Astrocyte of the cerebellum (primary cell): ENCODE measurements around the gene CPN1.

Source experiments
- DNase-seq: peaks from one replicate; pipeline ENCODE4 v3.0.0-alpha.2; 2011; ENCODE audit warnings: low read depth
- H3K4me3 ChIP-seq: 2 replicates; pipeline ENCODE4 v1.5.1; 2011; ENCODE audit warnings: mild to moderate bottlenecking, low read depth, low read length, moderate library complexity
- in situ Hi-C: cut with HindIII; loops from 2 replicates; pipeline ENCODE4 v1.10.0; 2017; ENCODE audit warnings: low sequenced_read_pairs
- TF ChIP-seq, protein P1 (sequence below): IDR thresholded peaks from 2 replicates; pipeline ENCODE4 v1.5.1; 2012; ENCODE audit warnings: low read length, low read depth, moderate library complexity, mild to moderate bottlenecking; ENCODE audit errors: missing control alignments

CPN1 gene

DNA sequence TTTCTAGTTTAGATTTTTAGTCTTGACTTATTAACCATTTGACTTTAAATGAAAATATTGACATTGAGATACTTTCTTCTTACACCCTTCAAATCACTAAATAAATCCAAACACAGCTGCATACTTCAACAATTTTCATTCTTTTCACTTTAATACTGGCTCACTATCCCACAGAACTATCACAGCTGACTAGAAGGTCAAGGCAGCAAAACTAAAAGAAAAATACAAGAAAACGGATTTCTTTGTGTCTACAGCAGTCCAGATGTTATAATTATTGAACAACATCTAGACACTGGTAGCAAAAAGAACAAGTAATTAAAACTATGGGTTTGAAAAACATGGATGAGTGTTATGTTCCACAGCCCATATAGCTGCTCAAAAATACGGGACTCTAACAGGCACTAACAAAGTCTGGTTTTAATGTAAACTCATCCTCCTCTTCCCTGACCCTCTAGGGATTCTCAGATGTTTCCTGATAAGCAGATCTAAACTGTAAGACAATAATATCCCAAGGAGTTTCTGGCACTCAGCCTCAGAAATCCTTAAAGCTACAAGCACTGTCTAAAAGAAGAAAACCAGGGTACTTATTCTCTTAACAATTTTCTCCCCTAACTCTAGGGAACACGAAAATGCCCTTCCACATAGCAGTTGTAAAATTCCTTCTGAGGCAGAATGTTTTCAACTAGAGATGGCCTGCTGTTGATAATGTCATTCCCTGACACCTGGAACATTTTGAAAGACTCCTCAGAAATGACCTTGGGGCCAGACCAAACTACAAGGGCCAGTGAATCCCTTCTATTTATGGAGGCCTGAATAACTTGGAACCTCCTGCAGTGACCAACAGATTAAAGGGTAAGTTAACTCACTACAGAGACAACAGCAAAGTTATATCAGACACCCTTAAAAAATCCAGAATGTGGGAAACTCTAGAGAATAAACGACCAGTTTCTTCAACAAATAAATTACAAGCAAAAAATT, 84.7 kb downstream of the CPN1 start:
- no peak overlapping the region for H3K4me3 ChIP-seq
- DNase-seq: no peak
- TF ChIP-seq, protein P1, sequence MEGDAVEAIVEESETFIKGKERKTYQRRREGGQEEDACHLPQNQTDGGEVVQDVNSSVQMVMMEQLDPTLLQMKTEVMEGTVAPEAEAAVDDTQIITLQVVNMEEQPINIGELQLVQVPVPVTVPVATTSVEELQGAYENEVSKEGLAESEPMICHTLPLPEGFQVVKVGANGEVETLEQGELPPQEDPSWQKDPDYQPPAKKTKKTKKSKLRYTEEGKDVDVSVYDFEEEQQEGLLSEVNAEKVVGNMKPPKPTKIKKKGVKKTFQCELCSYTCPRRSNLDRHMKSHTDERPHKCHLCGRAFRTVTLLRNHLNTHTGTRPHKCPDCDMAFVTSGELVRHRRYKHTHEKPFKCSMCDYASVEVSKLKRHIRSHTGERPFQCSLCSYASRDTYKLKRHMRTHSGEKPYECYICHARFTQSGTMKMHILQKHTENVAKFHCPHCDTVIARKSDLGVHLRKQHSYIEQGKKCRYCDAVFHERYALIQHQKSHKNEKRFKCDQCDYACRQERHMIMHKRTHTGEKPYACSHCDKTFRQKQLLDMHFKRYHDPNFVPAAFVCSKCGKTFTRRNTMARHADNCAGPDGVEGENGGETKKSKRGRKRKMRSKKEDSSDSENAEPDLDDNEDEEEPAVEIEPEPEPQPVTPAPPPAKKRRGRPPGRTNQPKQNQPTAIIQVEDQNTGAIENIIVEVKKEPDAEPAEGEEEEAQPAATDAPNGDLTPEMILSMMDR: no peak
- in situ Hi-C loops: no loop called here

DNA sequence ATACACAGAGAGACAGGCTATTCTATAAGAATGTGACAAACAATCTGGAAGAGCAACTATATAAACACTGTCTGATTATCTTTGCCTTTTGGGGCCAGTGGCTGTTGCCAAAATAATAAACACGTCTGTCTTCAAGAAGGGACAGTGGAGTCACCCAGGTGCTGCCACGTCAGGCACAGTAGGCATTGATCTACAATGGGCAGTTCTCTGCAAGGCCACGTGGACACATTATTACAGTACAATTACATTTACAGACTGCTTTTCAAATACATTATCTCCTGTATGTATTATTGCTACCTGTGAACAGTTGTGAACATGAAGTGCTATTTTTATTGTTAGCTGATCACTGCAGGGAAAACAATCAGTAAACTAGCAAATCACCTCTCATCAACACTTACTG, 86.0 kb downstream of the CPN1 start:
- DNase-seq: no peak
- TF ChIP-seq, protein P1: no peak
- in situ Hi-C loops: no loop called here
- no peak overlapping the region for H3K4me3 ChIP-seq

GRCh38 chr10:99995269-99995668, 86.4 kb downstream of the CPN1 start:
- no peak overlapping the region for H3K4me3 ChIP-seq
- TF ChIP-seq, protein P1: no peak
- DNase-seq: no peak
- in situ Hi-C loops: no loop called here

DNA sequence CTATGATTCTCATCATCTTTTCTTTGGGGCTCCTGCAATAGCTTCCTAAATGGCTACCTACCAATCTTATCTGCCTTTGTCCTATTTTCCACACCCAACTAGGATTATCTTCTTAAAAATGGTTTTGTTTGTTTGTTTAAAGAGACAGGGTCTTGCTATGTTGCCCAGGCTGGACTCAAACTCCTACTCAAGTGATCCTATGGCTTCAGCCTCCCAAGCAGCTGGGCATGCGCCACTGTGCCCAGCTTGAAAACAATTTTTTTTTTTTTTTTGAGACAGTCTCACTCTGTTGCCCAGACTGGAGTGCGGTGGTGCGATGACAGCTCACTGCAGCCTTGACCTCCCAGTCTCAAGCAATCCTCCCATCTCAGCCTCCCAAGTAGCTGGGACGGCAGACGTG, 86.9 kb downstream of the CPN1 start:
- in situ Hi-C loops: no loop called here
- no peak for DNase-seq
- no peak overlapping the region for H3K4me3 ChIP-seq
- TF ChIP-seq, protein P1: no peak

DNA sequence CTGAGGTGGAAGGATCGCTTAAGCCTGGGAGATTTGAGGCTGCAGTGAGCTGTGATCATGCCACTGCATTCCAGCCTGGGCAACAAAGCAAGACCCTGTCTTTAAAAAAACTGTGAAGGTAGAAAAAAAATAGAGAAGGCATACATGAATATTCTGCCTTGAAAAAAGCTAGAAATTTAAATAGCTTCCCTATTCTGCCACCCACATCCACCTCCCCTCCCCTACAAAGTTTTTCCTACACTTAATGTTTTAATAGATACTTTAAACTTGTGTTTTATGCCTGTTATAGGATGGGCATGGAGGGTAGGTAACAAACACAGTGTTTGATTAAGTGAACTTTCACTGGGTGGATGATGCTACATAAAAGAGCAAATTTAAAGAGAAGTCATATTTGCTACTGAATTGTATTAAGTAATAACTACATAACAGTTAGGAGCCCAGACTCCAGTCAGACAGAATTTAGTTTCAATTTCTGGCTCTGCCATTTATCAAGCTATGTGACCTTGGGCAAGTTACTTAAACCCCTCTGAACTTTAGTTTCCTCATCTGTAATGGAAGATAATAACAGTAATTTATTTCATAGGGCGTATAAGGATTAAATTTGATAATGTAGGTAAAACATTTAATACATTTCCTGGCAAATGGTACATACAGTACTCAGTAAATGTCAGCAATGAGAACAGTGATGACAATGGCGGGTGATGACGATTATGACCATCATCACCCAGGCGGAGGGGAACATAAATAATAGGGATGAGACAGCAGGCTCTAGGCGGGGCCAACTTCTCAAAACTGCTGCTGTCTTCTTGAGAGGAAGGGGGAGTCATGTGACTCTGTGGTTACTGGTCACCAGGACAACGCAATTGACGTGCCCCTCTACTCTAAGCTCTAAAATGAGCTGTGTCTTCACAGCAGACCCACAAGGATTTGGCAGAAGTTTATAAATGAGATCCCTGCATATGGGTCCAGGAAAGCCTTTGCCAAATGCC, 87.7 kb downstream of the CPN1 start:
- peak overlapping the region; percentile 11 for H3K4me3 ChIP-seq
- TF ChIP-seq, protein P1: no peak
- in situ Hi-C loops: no loop called here
- DNase-seq: peak; percentile 79
